ENCODE results near the gene ERAP2. TPM values are rescaled to one million over a fixed set of nuclear protein-coding genes. Genes with fewer than 3 reads are reported as not detected.

ERAP2 gene
- total and polyA plus RNA-seq, 10 of the 15 experiments (the other 5 are each of a cell fraction or from before 2014, with no cell fraction given) = 4.0 to 28.7 (median 11.7) TPM

DNA sequence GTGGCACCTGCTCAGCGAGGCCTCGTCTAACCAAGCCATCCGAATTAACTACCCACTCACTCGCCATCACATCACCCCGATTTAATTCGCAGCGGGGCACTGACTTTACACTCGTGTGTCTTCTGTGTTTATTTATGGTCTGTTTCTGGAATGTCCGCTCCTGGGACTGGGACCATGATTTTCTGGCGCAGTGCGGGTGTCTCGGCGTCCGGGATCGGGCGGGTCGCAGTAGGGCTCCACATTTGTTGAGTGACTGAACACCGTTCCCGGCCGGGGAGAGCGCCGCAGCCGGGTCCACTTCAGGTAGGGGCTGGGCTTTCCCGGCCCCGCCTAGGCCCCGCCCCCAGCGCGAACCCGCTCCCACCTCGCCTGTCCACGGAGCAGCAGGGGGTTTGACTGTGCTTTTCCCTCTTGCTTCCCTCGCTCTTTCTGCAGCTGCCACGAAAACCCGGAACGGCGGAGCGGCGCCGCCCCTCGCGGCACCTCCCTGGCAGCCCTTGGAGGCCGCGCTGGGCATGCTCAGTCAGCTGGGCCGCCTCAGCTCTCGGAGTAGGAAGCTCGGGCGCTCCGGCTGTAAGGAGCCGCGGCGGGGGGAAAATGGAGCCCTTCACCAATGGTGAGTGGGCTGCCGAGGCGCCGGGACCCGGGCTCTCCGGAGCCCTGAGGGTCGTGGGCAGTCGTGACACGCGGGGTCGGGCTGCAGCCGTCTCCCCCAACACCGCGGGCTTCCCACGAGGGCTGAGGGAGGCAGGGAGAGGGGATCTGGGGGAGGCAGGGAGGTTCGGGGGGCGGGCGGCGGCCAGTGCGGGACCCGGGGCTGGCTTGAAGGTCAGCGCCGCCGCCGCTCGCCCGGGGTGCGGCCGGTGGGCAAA is 59.5 kb downstream of the ERAP2 start, which contains the start of gene LNPEP (continued):
- TF ChIP-seq, protein P1, sequence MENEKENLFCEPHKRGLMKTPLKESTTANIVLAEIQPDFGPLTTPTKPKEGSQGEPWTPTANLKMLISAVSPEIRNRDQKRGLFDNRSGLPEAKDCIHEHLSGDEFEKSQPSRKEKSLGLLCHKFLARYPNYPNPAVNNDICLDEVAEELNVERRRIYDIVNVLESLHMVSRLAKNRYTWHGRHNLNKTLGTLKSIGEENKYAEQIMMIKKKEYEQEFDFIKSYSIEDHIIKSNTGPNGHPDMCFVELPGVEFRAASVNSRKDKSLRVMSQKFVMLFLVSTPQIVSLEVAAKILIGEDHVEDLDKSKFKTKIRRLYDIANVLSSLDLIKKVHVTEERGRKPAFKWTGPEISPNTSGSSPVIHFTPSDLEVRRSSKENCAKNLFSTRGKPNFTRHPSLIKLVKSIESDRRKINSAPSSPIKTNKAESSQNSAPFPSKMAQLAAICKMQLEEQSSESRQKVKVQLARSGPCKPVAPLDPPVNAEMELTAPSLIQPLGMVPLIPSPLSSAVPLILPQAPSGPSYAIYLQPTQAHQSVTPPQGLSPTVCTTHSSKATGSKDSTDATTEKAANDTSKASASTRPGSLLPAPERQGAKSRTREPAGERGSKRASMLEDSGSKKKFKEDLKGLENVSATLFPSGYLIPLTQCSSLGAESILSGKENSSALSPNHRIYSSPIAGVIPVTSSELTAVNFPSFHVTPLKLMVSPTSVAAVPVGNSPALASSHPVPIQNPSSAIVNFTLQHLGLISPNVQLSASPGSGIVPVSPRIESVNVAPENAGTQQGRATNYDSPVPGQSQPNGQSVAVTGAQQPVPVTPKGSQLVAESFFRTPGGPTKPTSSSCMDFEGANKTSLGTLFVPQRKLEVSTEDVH (IDR thresholded peaks at IDR 0.05; ENCODE audit: low read depth, partially characterized antibody) = no peak
- no peak for TF ChIP-seq ATF7 (IDR thresholded peaks at IDR 0.05; ENCODE audit: low read depth)
- no peak for TF ChIP-seq ZNF592 (IDR thresholded peaks at IDR 0.05)
- no peak for TF ChIP-seq FOXK2 (IDR thresholded peaks at IDR 0.05)
- peak; percentile 67 for TF ChIP-seq ZNF687 (IDR thresholded peaks at IDR 0.05)
- TF ChIP-seq MEF2B (IDR thresholded peaks at IDR 0.05; ENCODE audit: partially characterized antibody, poor library complexity, severe bottlenecking) = no peak
- TF ChIP-seq KLF5 (IDR thresholded peaks at IDR 0.05; ENCODE audit: partially characterized antibody) = no peak
- no peak for TF ChIP-seq SREBF2 (IDR thresholded peaks at IDR 0.05; ENCODE audit: low read length)
- 0 out of 2 replicates have a peak, but pooled peaks have one; percentile 54 for TF ChIP-seq CHD2 (IDR thresholded peaks at IDR 0.05; ENCODE audit: borderline replicate concordance, low read depth, low read length)
- TF ChIP-seq ZBTB33 (IDR thresholded peaks at IDR 0.05) = no peak
- TF ChIP-seq TAF1 (IDR thresholded peaks at IDR 0.05; ENCODE audit: borderline replicate concordance, low read depth, low read length) = peak; percentile 77
- no peak for TF ChIP-seq SUPT20H (IDR thresholded peaks at IDR 0.05; ENCODE audit: borderline replicate concordance, control insufficient read depth, low read depth, low read length)
- TF ChIP-seq NRF1 (conservative IDR thresholded peaks at IDR 0.05; ENCODE audit: low read depth, low read length) = peak; percentile 45; the same call in 1 of the 2 replicates
- 0 out of 4 replicates have a peak, but pooled peaks have one; percentile 23 to 42 for TF ChIP-seq EP300 (IDR thresholded peaks at IDR 0.05; ENCODE audit: borderline replicate concordance in 1 of 2, control insufficient read depth in 1 of 2, low read depth in 2 of 2, low read length in 2 of 2)
- peak; percentile 76; the same call in 1 of the 2 replicates for TF ChIP-seq CBFB (IDR thresholded peaks at IDR 0.05; ENCODE audit: low read depth)

Measured in GM12878 (cell line).